Gastroesophageal sphincter (tissue), 4 donors: ENCODE data around the gene AEBP1. TPM values are rescaled to one million over a fixed set of nuclear protein-coding genes. Genes with fewer than 3 reads are reported as not detected.

Experiments
- ATAC-seq: fragments of 150-250 bp; one replicate; pipeline ENCODE4 v1.9.1; 2016; ENCODE audit warnings: mild to moderate bottlenecking, moderate library complexity
- H3K27ac ChIP-seq, 4 donors: fragments of 200-600 bp; sonication (generic) in 3 of 4; 1 replicate in 3 of 4; 2 replicates in 1 of 4; pipeline ENCODE4 v1.5.1; 2016 to 2019
- H3K27me3 ChIP-seq: fragments of 200-600 bp; sonication (generic); one replicate; pipeline ENCODE4 v1.5.1; 2019
- H3K36me3 ChIP-seq, 2 donors: fragments of 200-600 bp; sonication (generic); one replicate each; pipeline ENCODE4 v1.5.1; 2019; ENCODE audit warnings: control low read depth in 1 of 2
- H3K4me1 ChIP-seq, 3 donors: fragments of 200-600 bp; sonication (generic); 1 replicate in 2 of 3; 2 replicates in 1 of 3; pipeline ENCODE4 v1.5.1; 2016 to 2019; ENCODE audit warnings: control low read depth in 2 of 3
- H3K4me3 ChIP-seq, 2 donors: fragments of 200-600 bp; sonication (generic); one replicate each; pipeline ENCODE4 v1.5.1; 2019; ENCODE audit warnings: mild to moderate bottlenecking in 1 of 2, moderate library complexity in 1 of 2
- H3K9me3 ChIP-seq, 3 donors: fragments of 200-600 bp; sonication (generic); one replicate each; pipeline ENCODE4 v1.5.1; 2017 to 2019; ENCODE audit warnings: control low read depth in 2 of 3
- EP300 ChIP-seq: sonication (generic); formaldehyde crosslinking; IDR thresholded peaks from one replicate; pipeline ENCODE4 v1.6.1; 2017; ENCODE audit warnings: antibody characterized with exemption, mild to moderate bottlenecking
- POLR2A ChIP-seq, 2 donors: fragments of 450-650 bp; IDR thresholded peaks; one replicate each; pipeline ENCODE4 v1.6.1; 2017; ENCODE audit warnings: antibody characterized with exemption in 2 of 2, mild to moderate bottlenecking in 2 of 2, moderate library complexity in 1 of 2
- POLR2AphosphoS5 ChIP-seq: sonication (generic); formaldehyde crosslinking; IDR thresholded peaks from one replicate; pipeline ENCODE4 v1.6.1; 2017; ENCODE audit warnings: antibody characterized with exemption
- WGBS, 2 donors: methylation state at CpG; one replicate each; pipeline ENCODE4 v1.1.5; 2018; ENCODE audit warnings: low coverage in 1 of 2; 5-methylcytosine and 5-hydroxymethylcytosine counted together
- total RNA-seq, 4 donors: library from RNA; depleted of rRNA; stranded (reverse); fragments of >200 nt; gene quantifications; one replicate each; pipeline ENCODE4 v1.1.0, GENCODE V29; 2016
- TF ChIP-seq, protein P1 (sequence below), 4 experiments: fragments of 200-600 bp in 2 of 4; fragments of 450-650 bp in 2 of 4; sonication (generic) in 1 of 4; IDR thresholded peaks; one replicate each; pipeline ENCODE4 v1.5.1; 2017 to 2019; ENCODE audit warnings: antibody characterized with exemption in 4 of 4, mild to moderate bottlenecking in 2 of 4, moderate library complexity in 2 of 4

Gene AEBP1
- total RNA-seq, 4 donors from 2014 or later = 101 to 248 (median 171) TPM

DNA sequence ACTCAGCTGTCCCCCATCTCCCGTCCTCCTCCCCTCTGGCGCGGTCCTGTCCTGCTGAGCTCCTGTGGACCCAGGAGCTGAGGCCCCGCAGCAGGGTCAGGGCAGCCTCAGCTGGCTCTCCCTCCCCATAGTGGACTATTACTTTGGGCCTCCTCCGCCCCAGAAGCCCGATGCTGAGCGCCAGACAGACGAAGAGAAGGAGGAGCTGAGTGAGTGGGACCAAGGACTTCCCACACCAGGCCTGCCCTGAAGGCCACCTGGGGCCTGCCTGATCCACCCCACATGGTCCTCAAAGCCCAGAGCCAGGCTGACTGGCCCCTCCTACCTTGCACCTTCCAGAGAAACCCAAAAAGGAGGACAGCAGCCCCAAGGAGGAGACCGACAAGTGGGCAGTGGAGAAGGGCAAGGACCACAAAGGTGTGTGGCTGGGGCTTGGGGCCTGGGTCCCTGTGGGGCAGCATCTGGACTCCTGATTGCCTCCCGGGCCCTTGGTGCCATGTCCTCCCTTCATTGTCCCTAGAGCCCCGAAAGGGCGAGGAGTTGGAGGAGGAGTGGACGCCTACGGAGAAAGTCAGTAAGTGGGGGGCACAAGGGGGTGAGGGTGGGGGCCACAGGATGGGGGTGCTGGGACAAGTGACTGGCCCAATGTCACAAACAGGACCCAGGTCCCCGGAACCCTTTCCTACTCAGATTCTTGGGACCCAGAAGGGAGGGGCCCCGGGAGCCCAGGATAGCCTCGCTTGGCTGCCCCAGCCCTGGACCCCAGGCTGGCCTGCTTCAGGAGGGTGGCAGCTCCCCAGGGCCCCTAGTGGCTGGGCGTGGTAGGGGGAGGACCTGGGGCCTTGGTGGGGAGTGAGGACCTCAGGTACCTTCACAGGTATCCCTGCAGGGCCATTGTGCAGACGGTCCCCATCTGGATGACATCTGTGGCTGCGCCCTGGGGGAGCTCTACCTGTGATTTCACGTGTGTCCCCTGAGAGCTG, 4.9 kb downstream of the AEBP1 start:
- 67% methylated on average over 3 of the region's 21 CpGs; no CpG with 5 or more reads in 1 of the 2 donors for WGBS, 2 donors
- Histone ChIP-seq H3K27ac (peak overlapping the region in 3 of 4 donors; percentile 22 to 93 (median 91)), H3K9me3 (no peaks in the 10 kb centered on the region), H3K4me3 (no peak overlapping the region), H3K27me3 (no peaks in the 10 kb centered on the region), H3K4me1 (peaks cover 0 to 88% (median 16%) of the 10 kb centered on the region in 3 donors), H3K36me3 (peaks cover 0 to 76% of the 10 kb centered on the region in 2 donors)
- no peak for ATAC-seq
- TF ChIP-seq POLR2AphosphoS5 = no peak
- TF ChIP-seq POLR2A (IDR thresholded peaks at IDR 0.05) = no peak
- no peak for TF ChIP-seq EP300
- TF ChIP-seq, protein P1, sequence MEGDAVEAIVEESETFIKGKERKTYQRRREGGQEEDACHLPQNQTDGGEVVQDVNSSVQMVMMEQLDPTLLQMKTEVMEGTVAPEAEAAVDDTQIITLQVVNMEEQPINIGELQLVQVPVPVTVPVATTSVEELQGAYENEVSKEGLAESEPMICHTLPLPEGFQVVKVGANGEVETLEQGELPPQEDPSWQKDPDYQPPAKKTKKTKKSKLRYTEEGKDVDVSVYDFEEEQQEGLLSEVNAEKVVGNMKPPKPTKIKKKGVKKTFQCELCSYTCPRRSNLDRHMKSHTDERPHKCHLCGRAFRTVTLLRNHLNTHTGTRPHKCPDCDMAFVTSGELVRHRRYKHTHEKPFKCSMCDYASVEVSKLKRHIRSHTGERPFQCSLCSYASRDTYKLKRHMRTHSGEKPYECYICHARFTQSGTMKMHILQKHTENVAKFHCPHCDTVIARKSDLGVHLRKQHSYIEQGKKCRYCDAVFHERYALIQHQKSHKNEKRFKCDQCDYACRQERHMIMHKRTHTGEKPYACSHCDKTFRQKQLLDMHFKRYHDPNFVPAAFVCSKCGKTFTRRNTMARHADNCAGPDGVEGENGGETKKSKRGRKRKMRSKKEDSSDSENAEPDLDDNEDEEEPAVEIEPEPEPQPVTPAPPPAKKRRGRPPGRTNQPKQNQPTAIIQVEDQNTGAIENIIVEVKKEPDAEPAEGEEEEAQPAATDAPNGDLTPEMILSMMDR (IDR thresholded peaks at IDR 0.05) = no peak

- Histone ChIP-seq H3K27me3 (no peaks in the 10 kb centered on the region), H3K9me3 (no peaks in the 10 kb centered on the region), H3K27ac (peak overlapping the region in 2 of 4 donors; percentile 51 to 91), H3K4me3 (no peak overlapping the region), H3K4me1 (peaks cover 0 to 88% (median 14%) of the 10 kb centered on the region in 3 donors), H3K36me3 (peaks cover 0 to 85% of the 10 kb centered on the region in 2 donors)
- no peak for ATAC-seq
- WGBS, 2 donors = 80% methylated on average over 1 of the region's 18 CpGs; no CpG with 5 or more reads in 1 of the 2 donors
- TF ChIP-seq POLR2A (IDR thresholded peaks at IDR 0.05) (no peak), POLR2AphosphoS5 (no peak), EP300 (no peak)
- TF ChIP-seq, protein P1 (IDR thresholded peaks at IDR 0.05) = no peak
Measured at GRCh38 chr7:44109991-44110390, 5.8 kb downstream of the AEBP1 start.

DNA sequence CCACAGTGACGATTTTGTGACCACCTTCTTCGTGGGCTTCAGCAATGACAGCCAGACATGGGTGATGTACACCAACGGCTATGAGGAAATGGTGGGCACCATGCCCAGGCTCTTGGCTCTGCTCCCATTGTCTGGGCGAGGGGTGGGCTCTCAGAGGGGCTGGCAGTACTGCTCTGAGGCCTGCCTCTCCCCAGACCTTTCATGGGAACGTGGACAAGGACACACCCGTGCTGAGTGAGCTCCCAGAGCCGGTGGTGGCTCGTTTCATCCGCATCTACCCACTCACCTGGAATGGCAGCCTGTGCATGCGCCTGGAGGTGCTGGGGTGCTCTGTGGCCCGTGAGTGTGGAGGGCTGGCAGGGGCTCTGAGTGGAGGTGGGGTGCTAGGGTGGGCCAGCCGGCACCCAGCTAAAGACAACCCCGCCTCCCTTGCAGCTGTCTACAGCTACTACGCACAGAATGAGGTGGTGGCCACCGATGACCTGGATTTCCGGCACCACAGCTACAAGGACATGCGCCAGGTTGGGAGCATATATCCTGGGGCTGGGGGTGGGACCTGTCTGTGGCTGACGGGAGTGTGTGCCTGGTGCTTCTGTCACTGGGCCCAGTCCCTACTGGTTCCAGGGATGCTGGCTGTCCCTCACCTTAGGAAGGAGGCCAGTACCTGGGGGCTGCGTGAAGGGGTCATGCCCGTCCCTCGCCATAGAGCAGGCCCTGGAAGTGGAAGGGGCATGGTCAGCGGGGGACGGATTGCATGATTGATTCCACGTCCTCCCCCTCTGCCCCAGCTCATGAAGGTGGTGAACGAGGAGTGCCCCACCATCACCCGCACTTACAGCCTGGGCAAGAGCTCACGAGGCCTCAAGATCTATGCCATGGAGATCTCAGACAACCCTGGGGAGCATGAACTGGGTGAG, 6.8 kb downstream of the AEBP1 start:
- ATAC-seq = no peak

DNA sequence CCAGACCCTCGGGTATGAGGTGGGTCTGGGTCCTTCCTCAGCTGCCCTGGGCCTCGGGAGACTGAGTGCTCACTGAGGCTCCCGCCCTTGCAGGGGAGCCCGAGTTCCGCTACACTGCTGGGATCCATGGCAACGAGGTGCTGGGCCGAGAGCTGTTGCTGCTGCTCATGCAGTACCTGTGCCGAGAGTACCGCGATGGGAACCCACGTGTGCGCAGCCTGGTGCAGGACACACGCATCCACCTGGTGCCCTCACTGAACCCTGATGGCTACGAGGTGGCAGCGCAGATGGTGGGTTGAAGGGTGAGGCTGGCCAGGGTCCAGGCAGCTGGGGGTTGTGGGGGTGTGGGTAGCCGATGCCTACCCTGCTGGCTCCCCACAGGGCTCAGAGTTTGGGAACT, 7.6 kb downstream of the AEBP1 start:
- peaks cover 0 to 73% (median 2%) of the 10 kb centered on the region in 3 donors for H3K4me1 ChIP-seq
- no peaks in the 10 kb centered on the region for H3K27me3 ChIP-seq
- H3K4me3 ChIP-seq = no peak overlapping the region
- no peak for ATAC-seq
- TF ChIP-seq, protein P1 (IDR thresholded peaks at IDR 0.05) = no peak
- TF ChIP-seq EP300 (no peak), POLR2AphosphoS5 (no peak), POLR2A (IDR thresholded peaks at IDR 0.05) (no peak)
- H3K36me3 ChIP-seq = peaks cover 0 to 100% of the 10 kb centered on the region in 2 donors
- H3K27ac ChIP-seq = peak overlapping the region in 1 of 4 donors; percentile 13
- no peaks in the 10 kb centered on the region for H3K9me3 ChIP-seq
- WGBS, 2 donors = no CpG with 5 or more reads among the region's 16 CpGs

More for the DNA sequence above, 6.8 kb downstream of the AEBP1 start:
- H3K4me3 ChIP-seq = no peak overlapping the region
- TF ChIP-seq EP300 (no peak), POLR2A (IDR thresholded peaks at IDR 0.05) (no peak), POLR2AphosphoS5 (no peak)
- TF ChIP-seq, protein P1 (IDR thresholded peaks at IDR 0.05) = no peak
- H3K27me3 ChIP-seq = no peaks in the 10 kb centered on the region
- H3K4me1 ChIP-seq = peaks cover 0 to 81% (median 9%) of the 10 kb centered on the region in 3 donors
- no peaks in the 10 kb centered on the region for H3K9me3 ChIP-seq
- 22 to 80% methylated on average over 4 to 6 of the region's 27 CpGs for WGBS, 2 donors
- peak overlapping the region in 2 of 4 donors; percentile 51 to 91 for H3K27ac ChIP-seq
- H3K36me3 ChIP-seq = peaks cover 0 to 95% of the 10 kb centered on the region in 2 donors
